HS-27A (cell line): ENCODE results near the gene ZNF385B.
A peak's percentile ranks its signal among the peaks of the same experiment; 100 is the strongest.

Source experiments
- DNase-seq: peaks from one replicate; pipeline ENCODE4 v3.0.0-alpha.2; 2012; ENCODE audit warnings: low read depth, missing footprints

Gene ZNF385B

DNA sequence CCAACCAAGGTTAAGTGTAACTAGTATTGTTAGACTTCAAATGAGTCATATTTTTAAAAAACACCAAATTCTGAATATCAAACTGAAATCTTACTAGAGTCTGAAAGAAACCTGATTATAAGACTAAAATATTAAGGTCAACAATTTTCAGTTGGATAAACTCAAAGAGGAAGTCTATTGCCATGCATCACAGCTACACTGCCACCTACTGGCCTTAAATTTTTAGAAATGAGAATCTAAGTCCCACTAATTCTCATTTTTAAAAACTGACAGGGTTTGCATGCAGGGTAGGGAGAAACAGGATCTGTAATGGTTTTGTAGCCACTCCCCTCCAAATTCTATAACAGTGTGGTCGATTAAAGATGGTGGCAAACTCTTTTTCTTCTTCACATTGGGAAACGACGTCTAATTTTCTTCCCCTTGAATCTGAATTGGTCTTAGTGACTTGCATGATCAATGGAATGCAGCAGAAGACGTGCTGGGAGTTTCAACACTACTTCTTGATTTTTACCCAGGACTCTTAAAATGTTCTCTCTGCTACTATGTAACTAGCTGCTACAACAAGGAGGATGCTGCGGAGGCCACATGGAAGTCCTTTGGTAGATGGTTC is 420.7 kb downstream of the ZNF385B start:
- DNase-seq, result no peak

DNA sequence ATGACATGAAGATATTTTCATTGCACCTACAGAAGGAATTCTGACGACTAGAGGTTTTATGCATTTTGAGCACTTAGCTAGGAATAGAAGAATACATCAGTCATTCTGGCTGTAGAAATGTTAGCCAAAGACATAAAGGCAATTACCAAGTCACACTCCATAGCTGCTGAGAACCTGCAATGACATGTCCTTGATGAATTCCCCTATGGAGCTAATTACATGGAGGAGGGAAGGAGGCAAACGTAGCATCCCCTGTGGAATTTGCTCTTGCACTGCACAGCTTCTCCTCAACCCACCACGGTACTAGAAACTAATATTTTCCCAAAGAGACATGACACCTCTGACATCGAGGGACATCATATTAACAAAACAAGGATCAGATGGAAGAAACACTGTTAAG is 422.8 kb downstream of the ZNF385B start:
- DNase-seq, result no peak

DNA sequence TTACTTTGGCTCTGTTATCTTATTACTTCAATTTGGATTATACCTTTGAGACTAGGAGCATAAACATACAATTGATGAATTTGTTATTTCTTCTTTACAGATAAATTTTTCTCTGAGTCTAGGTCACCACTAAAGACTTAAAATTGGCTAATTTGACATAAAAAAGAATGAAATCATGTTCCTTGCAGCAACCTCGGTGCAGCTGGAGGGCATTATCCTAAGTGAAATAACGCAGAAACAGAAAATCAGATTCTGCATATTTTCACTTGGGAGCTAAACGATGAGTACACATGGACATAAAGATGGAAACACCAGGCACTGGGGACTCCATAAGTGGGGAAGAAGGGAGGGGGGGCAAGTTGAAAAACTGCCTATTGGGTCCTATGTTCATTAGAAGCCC is 424.0 kb downstream of the ZNF385B start:
- no peak for DNase-seq

- no peak for DNase-seq
Measured at GRCh38 chr2:179435566-179435965, 425.8 kb downstream of the ZNF385B start.

DNA sequence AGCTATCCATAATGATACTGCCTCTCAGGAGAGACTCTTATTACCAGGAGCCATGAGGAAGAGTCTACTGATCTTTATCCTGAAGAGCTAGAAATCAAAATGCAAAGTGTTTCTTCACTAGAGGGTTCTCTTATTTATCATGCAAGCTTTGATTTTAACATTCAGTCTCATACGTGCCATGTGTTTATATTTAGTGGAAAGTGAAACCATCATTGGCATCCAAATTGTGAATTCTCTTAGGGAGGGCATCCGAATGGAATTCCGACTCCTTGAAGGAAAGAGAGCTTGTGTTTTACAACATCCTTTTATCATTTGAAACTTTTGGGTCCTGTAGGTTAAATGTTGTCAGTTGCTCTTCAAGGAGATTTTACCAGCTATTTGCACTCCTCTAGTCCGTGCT is 426.4 kb downstream of the ZNF385B start:
- DNase-seq, result no peak

DNA sequence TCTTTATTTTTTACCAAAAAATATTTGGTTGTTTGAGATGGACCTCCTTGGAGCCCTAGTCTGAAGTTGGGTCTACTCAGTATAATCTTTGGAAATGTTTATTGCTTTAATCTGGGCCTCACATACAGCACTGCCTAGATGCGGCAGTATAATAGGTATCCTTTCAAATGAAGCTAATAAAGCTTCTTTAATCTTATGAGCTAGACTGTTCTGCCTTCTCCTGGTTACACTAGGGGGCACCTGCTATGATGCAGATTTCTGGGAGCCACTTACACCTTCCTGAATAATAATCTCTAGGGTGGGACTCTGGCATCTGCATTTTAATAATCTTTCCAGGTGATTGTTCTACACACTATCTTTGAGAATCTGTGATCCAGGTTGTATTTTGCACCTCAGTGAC is 427.1 kb downstream of the ZNF385B start:
- no peak for DNase-seq

GRCh38 chr2:179432751-179433150 is 428.7 kb downstream of the ZNF385B start:
- no peak for DNase-seq

DNA sequence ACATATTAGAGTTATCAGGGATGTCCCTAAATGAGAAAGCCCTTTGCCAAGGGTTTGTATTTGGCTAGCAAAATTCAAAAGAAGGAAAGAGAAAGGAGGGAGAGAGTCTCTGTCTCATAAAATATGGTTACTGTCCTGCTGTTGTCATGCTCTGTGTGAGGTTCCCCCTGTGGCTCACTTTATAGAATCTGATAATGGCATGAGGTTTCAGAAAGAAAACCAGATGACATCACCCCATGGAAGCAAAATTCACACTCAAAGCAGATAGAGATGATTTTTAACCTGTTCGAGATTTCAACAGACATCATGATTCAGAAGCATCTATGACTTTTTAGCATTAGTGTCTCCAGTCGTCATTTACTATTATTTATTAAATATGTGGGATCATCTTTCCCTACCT is 431.8 kb downstream of the ZNF385B start:
- no peak for DNase-seq

DNA sequence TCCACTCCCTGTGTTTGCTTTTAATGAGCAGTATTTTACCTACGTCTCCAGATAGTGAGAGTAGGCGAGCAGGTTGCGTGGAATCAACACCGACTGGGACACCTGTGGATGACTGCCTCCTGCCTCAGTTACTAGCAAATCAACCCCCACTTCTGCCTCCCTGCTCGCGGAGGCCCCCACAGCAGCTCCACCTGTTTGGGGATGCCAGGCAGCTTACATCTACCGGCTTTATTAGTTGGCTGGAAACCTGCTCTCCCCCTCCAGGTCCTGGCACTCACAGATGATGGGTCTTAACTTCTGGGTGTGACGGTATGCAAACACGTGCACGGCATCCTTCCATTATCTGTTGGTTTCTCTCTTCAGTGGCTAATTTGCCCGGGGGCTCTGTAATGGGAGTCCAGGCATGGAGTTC is 432.3 kb downstream of the ZNF385B start:
- DNase-seq, result no peak

GRCh38 chr2:179428649-179429048 is 432.8 kb downstream of the ZNF385B start:
- DNase-seq, result no peak

GRCh38 chr2:179427065-179427464 is 434.3 kb downstream of the ZNF385B start:
- no peak for DNase-seq

GRCh38 chr2:179424571-179424970 is 436.8 kb downstream of the ZNF385B start:
- no peak for DNase-seq

- DNase-seq, result no peak
Measured at GRCh38 chr2:179422037-179422643, 439.3 kb downstream of the ZNF385B start.

DNA sequence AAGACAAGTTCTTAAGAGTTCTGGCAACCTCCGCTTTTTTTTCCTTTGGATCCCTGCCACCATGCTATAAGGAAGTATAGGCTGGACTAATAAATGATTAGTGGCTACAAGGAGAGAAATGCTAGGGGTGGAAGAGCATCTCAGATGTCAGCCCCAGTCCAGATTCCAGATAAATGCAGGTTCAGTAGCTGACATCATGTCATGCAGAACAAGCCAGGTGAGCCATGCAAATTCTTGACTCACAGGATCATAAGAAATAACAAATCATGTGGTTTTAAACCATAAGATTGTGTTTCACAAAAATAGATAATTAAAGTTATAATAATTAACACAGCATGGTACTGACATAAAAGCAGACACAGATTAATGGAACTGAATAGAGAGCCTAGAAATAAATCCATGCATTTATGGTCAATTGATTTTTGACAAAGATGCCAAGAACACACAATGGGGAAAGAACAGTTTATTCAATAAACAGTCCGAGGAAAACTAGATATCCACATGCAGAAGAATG is 443.9 kb downstream of the ZNF385B start:
- DNase-seq, result no peak

GRCh38 chr2:179412112-179412511 is 449.3 kb downstream of the ZNF385B start:
- DNase-seq, result no peak

- DNase-seq, result peak; percentile 33
Measured at GRCh38 chr2:179410552-179411356, 450.7 kb downstream of the ZNF385B start.

- DNase-seq, result no peak
Measured at GRCh38 chr2:179403624-179404023, 457.8 kb downstream of the ZNF385B start.

- no peak for DNase-seq
Measured at GRCh38 chr2:179393481-179393880, 467.9 kb downstream of the ZNF385B start.
